WTC11 (cell line): ENCODE measurements around the gene ARRDC1.

Experiments used
- CREB1 ChIP-seq: sonication (generic); formaldehyde crosslinking; IDR thresholded peaks from 2 replicates; pipeline ENCODE4 v1.8.0; 2023; ENCODE audit warnings: mild to moderate bottlenecking, missing genetic modification reagents
- FOXJ3 ChIP-seq: sonication (generic); formaldehyde crosslinking; IDR thresholded peaks from 2 replicates; pipeline ENCODE4 v1.9.0; 2021; ENCODE audit warnings: missing genetic modification reagents, mild to moderate bottlenecking, borderline replicate concordance
- ZNF121 ChIP-seq: sonication (generic); formaldehyde crosslinking; IDR thresholded peaks from 2 replicates; pipeline ENCODE4 v1.8.0; 2023; ENCODE audit warnings: missing genetic modification reagents
- ZNF263 ChIP-seq: sonication (generic); formaldehyde crosslinking; IDR thresholded peaks from 2 replicates; pipeline ENCODE4 v1.8.1; 2022; ENCODE audit warnings: low read depth, mild to moderate bottlenecking, moderate library complexity, missing genetic modification reagents
- TF ChIP-seq, protein P1 (sequence below): fragments of 200-600 bp; IDR thresholded peaks from 2 replicates; pipeline ENCODE4 v1.8.0; 2022; ENCODE audit warnings: antibody characterized with exemption
- TF ChIP-seq, protein P2 (sequence below): sonication (generic); formaldehyde crosslinking; IDR thresholded peaks from 2 replicates; pipeline ENCODE4 v1.8.1; 2022; ENCODE audit warnings: missing genetic modification reagents, borderline replicate concordance
- TF ChIP-seq, protein P3 (sequence below): sonication (generic); formaldehyde crosslinking; IDR thresholded peaks from 2 replicates; pipeline ENCODE4 v1.8.1; 2023; ENCODE audit warnings: mild to moderate bottlenecking, missing genetic modification reagents, moderate library complexity
- TF ChIP-seq, protein P4 (sequence below): sonication (generic); formaldehyde crosslinking; IDR thresholded peaks from 2 replicates; pipeline ENCODE4 v1.8.0; 2023; ENCODE audit warnings: missing genetic modification reagents

DNA sequence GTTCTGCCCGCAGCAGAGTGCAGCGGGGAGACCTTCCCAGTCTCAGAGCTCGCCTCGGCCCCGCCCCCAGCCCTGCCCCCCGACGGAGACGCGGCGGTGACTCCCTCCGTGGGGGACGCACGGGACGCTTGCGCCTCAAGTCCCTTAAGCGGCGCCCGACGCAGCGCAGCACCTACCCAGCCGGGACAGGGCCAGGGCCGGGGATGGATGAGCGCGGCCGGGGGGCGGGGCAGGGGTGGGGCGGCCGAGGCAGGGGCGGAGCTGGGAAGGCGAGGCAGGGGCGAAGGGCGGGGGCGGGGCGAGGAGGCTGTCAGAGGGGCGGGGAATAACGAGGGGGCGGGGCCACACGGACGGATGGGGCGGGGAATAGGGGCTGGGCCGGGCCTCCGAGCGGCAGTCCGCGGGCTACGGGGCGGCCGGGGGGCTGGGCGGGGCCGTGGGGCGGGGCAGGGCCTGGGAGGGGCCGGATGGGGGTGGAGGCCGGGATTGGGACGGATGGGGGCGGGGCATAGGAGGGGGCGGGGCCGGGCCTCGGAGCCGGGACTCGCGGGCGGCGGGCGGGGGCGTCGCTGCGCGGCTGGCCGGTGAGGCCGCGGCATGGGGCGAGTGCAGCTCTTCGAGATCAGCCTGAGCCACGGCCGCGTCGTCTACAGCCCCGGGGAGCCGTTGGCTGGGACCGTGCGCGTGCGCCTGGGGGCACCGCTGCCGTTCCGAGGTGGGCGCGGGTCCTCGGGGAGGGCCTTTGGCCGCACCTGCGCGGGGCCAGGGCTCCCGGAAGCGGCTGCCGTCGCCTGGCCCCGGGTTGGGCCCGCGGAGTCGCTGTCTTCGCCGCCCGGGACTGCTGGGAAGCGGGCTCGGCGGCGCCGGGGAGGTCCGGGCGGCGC lies at the start of gene ARRDC1:
- TF ChIP-seq ZNF121 (no peak), CREB1 (CRISPR knock-in tag) (no peak), FOXJ3 (CRISPR knock-in tag) (no peak), ZNF263 (CRISPR knock-in tag) (no peak)
- TF ChIP-seq, protein P1, sequence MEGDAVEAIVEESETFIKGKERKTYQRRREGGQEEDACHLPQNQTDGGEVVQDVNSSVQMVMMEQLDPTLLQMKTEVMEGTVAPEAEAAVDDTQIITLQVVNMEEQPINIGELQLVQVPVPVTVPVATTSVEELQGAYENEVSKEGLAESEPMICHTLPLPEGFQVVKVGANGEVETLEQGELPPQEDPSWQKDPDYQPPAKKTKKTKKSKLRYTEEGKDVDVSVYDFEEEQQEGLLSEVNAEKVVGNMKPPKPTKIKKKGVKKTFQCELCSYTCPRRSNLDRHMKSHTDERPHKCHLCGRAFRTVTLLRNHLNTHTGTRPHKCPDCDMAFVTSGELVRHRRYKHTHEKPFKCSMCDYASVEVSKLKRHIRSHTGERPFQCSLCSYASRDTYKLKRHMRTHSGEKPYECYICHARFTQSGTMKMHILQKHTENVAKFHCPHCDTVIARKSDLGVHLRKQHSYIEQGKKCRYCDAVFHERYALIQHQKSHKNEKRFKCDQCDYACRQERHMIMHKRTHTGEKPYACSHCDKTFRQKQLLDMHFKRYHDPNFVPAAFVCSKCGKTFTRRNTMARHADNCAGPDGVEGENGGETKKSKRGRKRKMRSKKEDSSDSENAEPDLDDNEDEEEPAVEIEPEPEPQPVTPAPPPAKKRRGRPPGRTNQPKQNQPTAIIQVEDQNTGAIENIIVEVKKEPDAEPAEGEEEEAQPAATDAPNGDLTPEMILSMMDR: no peak
- TF ChIP-seq, protein P2, sequence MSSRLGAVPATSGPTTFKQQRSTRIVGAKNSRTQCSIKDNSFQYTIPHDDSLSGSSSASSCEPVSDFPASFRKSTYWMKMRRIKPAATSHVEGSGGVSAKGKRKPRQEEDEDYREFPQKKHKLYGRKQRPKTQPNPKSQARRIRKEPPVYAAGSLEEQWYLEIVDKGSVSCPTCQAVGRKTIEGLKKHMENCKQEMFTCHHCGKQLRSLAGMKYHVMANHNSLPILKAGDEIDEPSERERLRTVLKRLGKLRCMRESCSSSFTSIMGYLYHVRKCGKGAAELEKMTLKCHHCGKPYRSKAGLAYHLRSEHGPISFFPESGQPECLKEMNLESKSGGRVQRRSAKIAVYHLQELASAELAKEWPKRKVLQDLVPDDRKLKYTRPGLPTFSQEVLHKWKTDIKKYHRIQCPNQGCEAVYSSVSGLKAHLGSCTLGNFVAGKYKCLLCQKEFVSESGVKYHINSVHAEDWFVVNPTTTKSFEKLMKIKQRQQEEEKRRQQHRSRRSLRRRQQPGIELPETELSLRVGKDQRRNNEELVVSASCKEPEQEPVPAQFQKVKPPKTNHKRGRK (CRISPR knock-in tag): no peak
- TF ChIP-seq, protein P3, sequence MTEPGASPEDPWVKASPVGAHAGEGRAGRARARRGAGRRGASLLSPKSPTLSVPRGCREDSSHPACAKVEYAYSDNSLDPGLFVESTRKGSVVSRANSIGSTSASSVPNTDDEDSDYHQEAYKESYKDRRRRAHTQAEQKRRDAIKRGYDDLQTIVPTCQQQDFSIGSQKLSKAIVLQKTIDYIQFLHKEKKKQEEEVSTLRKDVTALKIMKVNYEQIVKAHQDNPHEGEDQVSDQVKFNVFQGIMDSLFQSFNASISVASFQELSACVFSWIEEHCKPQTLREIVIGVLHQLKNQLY (CRISPR knock-in tag): no peak
- TF ChIP-seq, protein P4, sequence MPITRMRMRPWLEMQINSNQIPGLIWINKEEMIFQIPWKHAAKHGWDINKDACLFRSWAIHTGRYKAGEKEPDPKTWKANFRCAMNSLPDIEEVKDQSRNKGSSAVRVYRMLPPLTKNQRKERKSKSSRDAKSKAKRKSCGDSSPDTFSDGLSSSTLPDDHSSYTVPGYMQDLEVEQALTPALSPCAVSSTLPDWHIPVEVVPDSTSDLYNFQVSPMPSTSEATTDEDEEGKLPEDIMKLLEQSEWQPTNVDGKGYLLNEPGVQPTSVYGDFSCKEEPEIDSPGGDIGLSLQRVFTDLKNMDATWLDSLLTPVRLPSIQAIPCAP (CRISPR knock-in tag): no peak
